Occipital lobe (tissue), 2 donors: Measurements from ENCODE around the gene GPAM. TPM values are rescaled to one million over a fixed set of nuclear protein-coding genes. Genes with fewer than 3 reads are reported as not detected.

Experiments used
- DNase-seq: peaks from one replicate; lab custom pipeline; 2025; lab: John Stamatoyannopoulos, UW
- total RNA-seq: library from RNA; depleted of rRNA; stranded (reverse); fragments of >200 nt; gene quantifications from one replicate; pipeline ENCODE4 v1.2.3, GENCODE V29; 2014

Gene GPAM
- total RNA-seq, 1 donor from 2014 or later: 51.3 TPM

DNA sequence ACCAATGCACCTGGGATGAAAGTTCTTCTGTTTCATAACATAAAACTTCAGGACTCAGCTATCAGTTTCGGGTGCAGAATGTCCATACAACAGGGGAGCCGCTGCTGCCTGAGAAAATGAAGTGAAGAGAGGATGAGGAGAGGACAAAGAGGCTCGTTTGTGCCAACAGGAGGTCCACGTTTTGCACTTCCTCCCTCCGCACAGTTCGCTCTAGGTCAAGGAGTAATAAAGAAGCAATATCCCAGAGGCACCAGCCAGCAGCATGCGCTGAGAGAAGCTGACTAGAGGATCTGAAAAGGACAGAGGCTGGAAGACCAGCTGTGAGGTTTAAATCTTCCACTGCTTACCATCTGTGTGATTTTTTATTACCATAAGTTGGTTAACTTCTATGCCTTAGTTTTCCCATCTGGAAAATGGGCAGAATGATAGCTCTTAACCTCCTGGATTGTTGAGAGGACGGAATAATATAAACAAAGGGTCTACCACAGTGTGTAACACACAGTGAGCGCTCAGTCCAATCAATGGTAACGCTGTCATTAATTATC, 709 bp downstream of the GPAM start:
- no peak for DNase-seq

DNA sequence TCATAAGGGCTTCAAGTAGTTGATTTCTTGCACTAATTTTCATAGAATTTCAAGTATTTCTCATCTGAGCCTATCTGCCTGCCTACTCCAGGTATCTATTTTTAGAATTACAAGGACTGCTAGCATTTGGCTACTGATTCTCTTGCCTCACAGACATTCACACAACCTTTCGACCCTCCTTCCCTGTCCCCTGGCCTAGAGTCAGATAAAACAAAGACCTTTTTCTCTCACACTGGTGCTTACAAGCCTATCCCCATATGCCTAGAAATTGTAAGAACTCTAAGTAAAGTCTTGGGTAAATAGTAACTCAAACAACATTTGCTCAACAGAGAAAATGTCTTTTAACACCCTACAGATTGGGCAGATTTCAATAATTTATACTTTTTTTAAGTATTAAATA, 6.3 kb downstream of the GPAM start:
- DNase-seq: no peak

DNA sequence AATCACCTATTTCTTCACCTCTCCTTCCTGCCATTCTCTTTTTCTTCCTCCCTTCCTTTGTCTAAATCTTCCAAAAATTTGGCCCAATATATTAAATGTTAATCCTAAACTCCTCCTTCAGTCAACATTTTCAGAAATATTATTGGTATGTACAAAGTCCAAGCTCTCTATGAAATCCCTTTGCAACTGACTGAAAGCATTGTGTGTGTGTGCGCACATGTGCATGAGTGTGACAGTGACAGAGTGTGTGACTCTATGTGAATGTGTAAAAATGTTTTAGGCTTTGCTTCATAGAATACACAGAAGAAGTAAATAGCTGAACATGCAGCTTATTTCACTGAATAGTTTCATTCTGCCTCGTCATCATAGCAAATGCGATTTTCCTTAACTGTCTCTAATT, 7.0 kb downstream of the GPAM start:
- no peak for DNase-seq

DNA sequence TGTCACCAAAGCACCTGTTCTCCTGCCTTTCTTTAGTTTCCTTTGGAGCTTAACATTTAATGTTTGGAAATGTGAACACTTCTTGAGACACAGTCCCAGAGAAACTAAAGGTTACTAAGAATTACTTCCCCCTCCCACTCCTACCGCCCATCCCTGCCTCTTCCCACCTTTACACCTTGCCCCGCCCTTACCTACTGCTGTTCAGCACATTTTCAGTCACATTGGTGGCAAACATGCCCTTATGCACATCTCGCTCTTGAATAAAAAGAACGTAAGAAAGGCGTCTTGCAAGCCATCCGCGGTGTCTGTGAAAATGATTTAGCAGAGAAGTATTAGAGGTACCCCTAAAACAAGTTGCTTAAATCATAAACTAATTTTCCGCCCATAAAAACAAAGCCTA, 8.2 kb downstream of the GPAM start:
- no peak for DNase-seq

DNA sequence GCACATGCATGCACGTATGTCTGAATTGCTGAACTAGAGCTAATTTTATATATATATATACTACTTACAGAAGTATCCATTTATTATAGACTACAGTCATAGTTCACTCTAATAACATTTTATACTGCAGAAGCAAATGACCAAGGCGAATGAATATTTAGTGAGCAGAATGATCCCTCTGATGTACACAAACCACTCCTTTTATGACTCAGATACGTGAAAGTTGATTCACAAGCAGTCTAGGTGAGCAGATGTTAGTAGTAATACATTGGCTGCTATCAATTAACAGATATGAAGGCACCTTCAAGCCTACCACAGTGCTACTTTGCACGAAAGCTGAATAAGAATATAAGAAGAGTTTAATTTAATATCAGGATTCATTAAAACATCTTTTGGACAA, 10.4 kb downstream of the GPAM start:
- DNase-seq: no peak

DNA sequence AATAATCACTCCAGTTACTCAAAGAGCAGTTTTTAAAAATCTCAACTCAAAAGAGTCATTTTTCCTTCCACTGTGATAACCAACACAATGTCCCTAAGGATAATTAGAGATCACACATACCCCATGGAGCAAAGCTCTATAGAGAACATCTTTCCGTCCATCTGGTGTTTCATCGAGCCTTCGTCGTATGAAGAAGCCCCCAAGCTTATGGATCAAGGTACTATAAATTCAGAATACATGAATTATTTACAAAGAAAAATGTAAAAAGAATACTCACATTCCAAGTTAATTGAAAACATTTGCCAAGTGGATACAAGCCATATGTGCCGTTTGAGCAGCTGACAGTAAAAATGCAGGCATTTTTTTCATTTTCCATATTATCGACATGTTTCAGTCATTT, 14.8 kb downstream of the GPAM start:
- no peak for DNase-seq

DNA sequence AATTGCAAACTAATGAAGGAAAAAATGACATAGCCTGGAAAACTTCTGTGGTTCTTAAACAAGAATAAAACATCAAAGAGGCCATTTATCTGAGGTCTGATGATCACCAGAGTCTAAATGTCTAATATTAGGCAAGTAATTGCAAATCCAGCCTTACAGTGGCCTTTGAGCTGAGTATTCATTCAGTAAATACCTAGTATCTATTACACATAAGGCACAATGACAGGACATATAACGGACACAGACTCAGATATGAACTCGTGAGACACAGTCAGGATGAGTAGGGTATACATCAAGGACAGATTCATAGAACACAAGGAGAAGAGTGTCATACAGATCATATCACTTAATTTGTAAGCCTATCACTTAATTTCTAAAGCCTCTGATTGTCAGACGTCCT, 16.8 kb downstream of the GPAM start:
- DNase-seq: no peak

DNA sequence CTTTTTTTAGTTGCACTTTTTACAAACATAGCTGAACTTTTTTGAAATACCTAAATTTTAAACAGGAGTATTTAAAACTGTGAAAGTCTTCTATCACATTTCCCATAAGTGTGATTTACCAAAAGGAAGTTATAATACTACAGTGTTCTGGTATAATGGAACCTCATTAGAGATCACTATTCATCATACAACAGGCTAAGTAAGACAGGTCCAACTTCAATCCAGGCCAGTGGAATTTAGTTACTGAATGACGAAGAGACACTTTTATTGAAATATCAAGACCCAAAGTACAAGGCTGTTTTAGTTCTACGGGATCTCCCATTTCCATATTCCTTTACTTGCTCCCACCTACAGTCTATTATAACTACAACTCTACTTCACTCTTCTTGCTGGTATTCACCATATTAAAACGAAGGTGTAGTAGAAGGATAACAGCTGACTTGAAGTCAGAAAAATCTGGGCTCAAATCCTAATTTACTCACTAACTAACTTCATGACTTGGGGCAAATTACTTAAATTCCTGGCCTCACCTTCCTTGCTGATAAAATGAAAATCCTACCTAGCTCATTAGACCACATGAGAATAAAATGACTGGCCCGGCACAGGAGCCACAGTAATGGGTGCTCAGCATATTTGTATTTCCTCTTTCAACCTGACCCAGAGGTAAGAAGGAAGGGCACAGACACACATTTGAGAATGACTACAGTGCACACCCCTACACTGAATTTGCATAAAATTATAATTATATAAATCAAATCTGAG, 21.6 kb downstream of the GPAM start:
- no peak for DNase-seq

DNA sequence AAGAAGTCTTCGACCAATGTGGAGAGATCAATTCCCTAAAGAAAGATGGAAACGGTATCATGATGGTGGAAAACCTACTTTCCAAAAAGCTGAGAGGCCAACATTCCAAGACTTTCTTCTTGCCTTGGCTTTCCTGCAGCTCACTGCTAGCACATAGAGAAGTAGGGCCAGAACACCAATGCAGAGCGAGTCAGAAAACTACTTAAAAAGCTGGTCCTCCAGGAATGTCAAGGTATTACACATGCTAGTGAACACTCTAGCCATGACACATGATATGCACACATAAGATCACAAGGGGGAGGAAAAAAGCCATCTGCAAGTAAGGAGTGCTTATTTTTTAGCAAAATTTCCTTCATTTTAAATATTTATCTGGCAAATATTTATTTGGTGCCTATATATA, 22.7 kb downstream of the GPAM start:
- no peak for DNase-seq

DNA sequence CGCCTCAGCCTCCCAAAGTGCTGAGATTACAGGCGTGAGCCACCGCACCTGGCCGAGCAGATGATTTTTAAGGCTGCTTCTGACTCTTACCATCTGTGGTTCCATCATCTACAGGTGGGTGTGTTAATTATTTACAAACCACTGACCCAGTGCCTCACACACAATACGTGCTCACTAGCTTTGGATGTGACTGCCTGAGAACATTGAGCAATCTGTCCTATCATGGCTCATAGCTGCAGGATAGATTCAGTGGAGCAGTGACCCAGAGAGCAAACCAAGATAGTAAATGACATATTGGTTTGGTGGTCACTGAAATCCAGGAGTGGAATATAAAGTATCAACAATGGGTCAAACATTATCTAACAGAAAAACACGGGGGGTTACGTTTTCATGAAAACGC, 24.1 kb downstream of the GPAM start:
- no peak for DNase-seq

DNA sequence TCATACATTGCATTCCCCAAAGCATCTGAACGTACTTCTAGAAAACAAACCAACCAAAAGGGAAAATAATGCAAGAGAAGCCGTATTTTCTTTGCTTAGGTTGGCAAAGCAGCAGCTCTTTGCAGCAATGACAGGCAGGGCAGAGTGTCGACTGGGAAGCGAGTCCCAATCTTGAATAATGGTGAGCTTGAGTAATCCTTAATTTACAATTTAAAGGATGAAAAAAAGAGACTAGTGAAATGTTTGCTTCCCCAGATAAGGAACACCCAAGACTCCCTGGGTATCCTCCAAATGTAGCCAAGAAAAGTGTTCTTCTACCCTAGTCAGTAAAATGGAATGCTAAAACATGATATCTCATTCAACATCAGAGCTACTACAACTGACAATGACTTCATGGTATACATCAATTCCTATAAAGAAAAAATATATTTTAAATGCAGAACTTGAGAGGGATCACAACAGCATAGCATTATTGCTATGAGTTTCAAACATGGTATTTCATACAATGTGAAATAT, 32.0 kb downstream of the GPAM start:
- DNase-seq: no peak

DNA sequence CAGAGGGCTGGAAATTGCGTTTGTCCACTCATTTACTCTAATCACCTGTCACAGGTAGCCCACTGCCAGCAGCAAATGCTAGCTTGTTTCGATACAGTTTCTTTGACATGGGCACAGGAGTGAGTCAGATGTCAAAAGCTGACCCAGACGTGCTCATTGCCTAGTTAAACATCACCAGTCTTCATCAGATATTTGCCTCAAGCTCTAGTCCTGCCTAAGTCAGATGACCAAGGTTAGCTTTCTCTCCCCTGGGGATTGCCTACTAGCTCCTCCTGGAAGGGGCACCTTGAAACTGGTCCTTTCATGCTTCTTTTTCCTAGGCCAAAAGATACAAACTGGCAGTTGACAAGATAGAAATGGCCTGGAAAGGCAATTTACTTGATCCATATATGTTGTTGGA, 35.2 kb downstream of the GPAM start:
- DNase-seq: no peak

DNA sequence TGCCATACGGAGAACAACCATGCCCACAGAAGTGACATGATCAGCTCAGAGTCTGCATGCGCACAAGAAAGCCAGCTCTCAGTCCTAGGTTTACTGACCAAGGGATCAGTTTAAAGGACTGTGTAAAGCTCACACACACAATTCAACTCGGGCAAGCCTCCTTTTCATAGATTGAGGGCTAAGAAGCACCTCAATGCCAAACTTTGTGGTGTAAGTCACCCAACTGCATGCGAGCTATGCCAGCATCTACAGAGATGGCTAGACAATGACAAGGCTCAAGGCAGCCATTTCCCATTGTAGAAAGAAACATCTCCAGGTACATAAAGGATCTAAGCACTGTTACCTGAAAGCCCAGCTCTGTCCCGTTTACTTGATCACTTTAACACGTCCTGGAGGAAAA, 36.8 kb downstream of the GPAM start:
- no peak for DNase-seq

DNA sequence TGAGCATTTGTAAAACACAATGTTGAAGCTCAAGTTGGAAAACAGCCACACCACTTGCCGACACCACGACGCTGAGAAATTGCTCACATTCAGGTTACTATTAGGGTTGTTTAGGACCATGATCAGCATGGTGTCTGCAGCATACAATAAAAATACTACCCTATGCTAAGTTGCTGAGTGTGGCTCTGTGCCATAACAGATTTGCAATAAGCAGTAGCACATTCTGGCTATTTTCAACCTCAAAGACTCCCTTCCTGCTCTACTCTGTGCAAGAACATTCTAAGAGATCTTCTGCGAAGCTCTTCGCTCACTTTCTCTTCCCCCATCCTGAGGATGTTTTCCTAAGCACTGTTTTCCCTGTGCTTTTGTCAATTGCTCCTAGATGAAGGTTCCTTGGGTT, 38.3 kb downstream of the GPAM start:
- no peak for DNase-seq

DNA sequence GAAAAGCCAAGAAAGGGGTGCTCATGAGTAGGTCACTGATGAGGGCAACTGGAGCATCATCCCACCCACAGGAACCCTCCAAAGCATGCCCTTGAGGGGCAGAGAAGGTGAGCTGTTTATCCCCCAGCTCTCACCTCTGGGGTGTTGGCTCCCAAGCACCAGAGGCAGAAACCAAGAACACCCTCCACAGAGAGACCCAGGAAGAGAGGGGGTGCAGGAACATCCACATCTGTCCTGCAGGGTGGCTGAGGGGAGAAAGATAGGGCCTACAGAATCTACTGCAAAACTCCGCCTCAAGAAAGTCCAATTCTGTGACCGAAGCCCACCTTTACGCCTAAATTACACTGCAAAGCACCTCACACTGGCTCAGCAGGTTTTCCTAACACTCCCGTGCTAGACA, 40.1 kb downstream of the GPAM start:
- DNase-seq: no peak

DNA sequence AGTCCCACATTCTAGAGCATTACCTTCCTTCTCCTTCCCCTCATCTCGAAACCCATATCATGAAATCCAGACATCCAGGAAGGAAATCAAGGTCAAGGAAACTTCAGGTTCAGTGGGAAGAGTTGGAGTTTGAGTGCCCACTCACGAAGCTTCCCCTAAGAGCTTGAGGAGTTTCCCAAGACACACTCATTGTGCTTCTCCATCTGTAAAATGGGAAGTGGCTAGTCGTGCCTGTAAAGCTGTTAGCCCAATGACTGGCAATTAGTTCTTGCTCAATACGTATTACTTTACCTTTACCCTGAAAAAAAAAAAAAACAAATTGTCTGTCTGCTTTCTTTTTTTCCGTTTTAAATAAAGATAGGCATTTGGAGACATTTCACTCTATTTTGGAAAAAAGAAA, 42.3 kb downstream of the GPAM start:
- no peak for DNase-seq

DNA sequence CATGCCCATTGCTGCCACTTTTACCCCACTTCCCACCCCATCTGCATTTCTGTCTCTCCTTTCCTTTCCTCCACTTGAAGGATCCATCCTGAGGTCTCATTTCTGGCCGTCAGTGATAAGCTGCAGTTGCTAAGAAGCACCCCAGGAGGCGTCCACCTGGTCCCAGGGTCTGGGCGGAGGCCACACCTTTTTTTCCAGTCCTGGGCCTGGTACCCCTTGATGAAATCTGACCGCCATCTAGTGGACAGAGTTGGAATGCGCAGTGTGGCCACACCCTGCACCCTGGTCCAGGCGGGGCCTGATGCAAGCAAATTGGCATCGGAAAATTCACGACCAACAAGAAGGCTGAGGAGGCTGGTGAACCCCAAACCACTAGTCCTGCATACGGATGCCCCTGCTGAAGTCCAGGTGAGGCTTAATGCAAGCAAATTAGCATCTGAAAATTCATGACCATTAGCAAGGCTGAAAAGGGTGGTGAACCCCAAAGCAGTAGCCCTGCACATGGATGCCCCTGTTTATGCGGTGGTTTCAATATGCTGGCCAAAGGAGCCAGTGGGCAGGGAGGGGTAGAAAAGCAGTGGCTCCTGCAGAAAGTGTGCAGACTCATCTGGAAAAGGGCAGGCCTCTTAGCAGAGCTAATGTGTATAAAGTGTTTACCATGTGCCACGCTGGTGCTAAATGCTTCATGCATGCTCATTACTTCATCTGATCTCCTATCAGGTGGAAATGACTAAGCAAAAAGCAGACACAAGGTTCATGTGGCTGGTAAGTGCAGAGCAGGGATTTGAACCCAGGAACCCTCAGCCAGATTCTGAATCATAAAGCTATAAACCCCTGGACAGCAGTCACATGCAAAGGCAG, 43.2 kb downstream of the GPAM start:
- DNase-seq: no peak

DNA sequence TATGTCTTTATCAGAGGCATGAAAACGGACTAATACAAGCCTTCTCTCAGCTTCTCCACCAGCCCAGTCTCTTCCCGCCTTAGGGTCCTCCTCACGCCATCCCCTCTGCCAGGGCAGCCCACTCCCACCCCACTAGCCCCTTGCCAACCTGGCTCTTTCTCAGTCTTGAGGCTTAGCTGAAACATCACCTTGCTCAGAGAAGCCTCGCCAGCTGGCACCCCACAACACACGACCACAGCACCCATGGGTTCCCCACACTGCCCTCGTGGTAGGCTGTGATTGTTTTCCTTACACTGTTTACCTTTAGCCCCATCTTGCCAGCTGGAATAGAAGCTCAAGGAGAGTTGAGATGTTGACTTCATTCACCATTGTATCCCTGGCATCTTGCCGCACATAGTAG, 44.4 kb downstream of the GPAM start:
- DNase-seq: no peak

DNA sequence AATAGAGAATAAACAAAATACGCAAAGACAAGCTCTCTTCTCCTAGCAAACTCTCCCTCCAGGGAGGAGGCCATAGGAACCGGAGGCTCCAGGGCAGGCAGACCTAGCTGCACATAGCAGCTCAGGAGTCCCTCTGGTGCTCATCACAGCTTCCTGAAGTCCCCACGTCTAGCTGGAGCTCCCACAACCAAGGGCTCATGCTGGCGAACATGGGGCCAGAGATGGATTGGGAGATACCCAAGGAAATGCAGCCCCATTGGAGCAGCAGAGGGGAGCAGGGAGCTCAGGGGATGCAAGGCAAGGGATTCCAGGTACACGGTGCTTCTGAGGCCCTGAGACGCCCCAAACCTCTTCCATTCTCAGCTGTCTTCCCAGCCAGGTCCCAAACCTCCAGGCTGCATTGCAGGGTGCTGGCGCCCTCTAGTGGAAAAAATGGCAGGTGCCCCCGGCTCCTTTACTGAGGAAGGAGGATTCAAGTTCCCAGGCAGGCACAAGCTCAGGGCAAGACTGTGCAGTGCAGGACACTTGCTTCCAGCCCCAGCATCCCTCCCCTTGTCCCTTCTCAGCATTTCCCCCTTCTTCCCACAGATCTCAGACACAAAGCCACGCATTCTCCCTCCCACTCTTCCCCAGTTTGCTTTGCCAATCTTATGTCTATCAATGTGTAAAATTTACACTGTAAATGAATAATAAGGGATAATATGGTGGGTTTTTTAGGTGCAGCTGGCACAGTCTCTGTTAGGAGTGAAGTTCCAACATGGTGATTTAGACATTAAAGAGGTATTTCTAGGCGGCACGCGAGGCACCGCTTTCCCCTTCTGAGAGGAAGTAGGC, 46.2 kb downstream of the GPAM start:
- DNase-seq: peak; percentile 72

DNA sequence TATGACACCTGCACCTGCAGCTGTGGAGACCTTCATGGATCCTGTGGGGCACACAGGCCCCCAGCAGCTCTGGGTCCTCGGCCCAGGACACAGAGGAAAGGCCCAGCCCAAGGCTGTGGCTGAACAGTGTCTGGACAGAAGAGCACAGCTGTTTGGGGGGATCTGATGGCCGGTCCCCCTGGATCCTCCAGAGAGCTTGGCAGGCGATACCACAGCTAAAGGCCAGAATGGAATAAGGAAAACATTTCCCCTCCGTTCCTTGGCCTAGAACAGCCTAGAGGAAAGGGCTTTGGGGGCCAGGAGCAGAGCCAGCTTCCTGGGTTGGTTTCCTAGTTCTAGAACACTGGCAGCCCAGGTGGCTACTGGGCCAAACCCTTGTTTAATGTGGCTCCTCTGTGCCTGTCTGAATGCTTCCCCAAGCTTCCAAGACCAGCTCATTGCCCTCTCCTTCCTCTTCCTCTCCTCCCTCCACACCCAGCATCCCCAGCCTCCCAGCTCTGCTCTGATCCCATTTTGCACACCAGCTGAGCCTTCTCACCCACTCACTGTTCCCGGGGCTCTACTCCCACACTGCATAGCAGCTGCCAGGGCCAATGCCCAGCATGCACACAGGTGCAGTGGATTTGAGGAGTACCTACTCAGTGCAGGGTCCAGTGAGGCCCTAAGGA, 46.9 kb downstream of the GPAM start:
- DNase-seq: peak; percentile 44

DNA sequence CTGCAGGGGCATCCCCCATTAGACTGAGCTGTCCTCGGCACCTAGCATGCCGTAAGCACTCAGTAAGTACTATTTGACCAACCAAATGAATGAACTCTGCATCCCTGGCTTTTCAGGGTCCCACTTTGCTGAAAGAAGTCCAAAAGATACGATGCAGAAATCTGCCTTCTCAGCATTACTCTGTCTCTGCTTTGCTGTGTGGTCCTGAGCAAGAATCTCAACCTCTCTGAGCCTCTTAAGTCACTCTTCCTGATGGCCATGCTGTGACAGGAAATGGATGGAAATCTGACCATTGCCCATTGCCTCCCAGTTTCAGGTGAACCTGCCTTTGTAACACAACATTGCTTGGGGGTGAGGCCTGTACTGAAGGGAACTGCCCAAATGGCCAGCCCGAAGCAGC, 48.0 kb downstream of the GPAM start:
- DNase-seq: no peak
